Neural cell (in vitro differentiated cells): ENCODE measurements around the gene ZSWIM1. TPM values are rescaled to one million over a fixed set of nuclear protein-coding genes. Genes with fewer than 3 reads are reported as not detected.
A peak's percentile ranks its signal among the peaks of the same experiment; 100 is the strongest.

Source experiments
- H2AFZ ChIP-seq: fragments of 200-600, 300-800 bp; sonication (generic), shearing (Covaris generic); 2 replicates; pipeline ENCODE4 v1.6.0; 2014; ENCODE audit warnings: low read depth, mild to moderate bottlenecking, antibody characterized with exemption, low read length, moderate library complexity
- H3F3A ChIP-seq: fragments of 200-600 bp; shearing (Covaris generic); 2 replicates; pipeline ENCODE4 v1.6.1; 2016; ENCODE audit warnings: mild to moderate bottlenecking, moderate library complexity, mixed read lengths, antibody characterized with exemption, low read length; ENCODE audit not compliant: insufficient read depth, poor library complexity, severe bottlenecking
- H3K27ac ChIP-seq: fragments of 200-600, 300-800 bp; sonication (generic), shearing (Covaris generic); 2 replicates; pipeline ENCODE4 v1.5.1; 2014; ENCODE audit warnings: mild to moderate bottlenecking, low read length, moderate library complexity
- H3K27me3 ChIP-seq: fragments of 300-800, 200-600 bp; sonication (generic), shearing (Covaris generic); 2 replicates; pipeline ENCODE4 v1.6.0; 2014; ENCODE audit warnings: mild to moderate bottlenecking, low read depth, low read length, moderate library complexity; ENCODE audit not compliant: insufficient read depth
- H3K36me3 ChIP-seq: fragments of 300-800, 200-600 bp; sonication (generic), shearing (Covaris generic); 2 replicates; pipeline ENCODE4 v1.5.1; 2014; ENCODE audit warnings: mild to moderate bottlenecking, antibody characterized with exemption, low read length, moderate library complexity; ENCODE audit not compliant: insufficient read depth
- H3K4me2 ChIP-seq: fragments of 300-800, 200-600 bp; sonication (generic), shearing (Covaris generic); 2 replicates; pipeline ENCODE4 v1.6.0; 2014; ENCODE audit warnings: mild to moderate bottlenecking, low read length
- H3K4me3 ChIP-seq: fragments of 300-800, 200-600 bp; sonication (generic), shearing (Covaris generic); 2 replicates; pipeline ENCODE4 v1.5.1; 2014; ENCODE audit warnings: mild to moderate bottlenecking, low read length, moderate library complexity
- H3K79me2 ChIP-seq: fragments of 200-600 bp; shearing (Covaris generic); replicated peaks from 2 replicates; pipeline ENCODE4 v1.6.0; 2014; ENCODE audit warnings: mild to moderate bottlenecking, low read length, moderate library complexity; ENCODE audit not compliant: insufficient read depth
- H3K9ac ChIP-seq: fragments of 300-800, 200-600 bp; sonication (generic), shearing (Covaris generic); 2 replicates; pipeline ENCODE4 v1.6.1; 2016; ENCODE audit warnings: mild to moderate bottlenecking, low read length, mixed read lengths
- H3K9me2 ChIP-seq: fragments of 200-600 bp; shearing (Covaris generic); 2 replicates; pipeline ENCODE4 v1.6.1; 2016; ENCODE audit warnings: mild to moderate bottlenecking, low read length, mixed read lengths; ENCODE audit not compliant: insufficient read depth
- H3K9me3 ChIP-seq: fragments of 200-600, 300-800 bp; sonication (generic), shearing (Covaris generic); 2 replicates; pipeline ENCODE4 v1.6.1; 2016; ENCODE audit warnings: mild to moderate bottlenecking, mixed run types, low read length, moderate library complexity, mixed read lengths
- H4K20me1 ChIP-seq: fragments of 200-600 bp; shearing (Covaris generic); 2 replicates; pipeline ENCODE4 v1.6.1; 2016; ENCODE audit warnings: mild to moderate bottlenecking, mixed run types; ENCODE audit not compliant: insufficient read depth
- CTCF ChIP-seq: fragments of 450-650 bp; IDR thresholded peaks from 2 replicates; pipeline ENCODE4 v1.5.1; 2014; ENCODE audit warnings: antibody characterized with exemption, mild to moderate bottlenecking, moderate library complexity; ENCODE audit not compliant: poor library complexity, severe bottlenecking
- EP300 ChIP-seq: fragments of 450-650 bp; conservative IDR thresholded peaks from 2 replicates; pipeline ENCODE4 v1.6.1; 2014; ENCODE audit warnings: antibody characterized with exemption, mild to moderate bottlenecking, moderate library complexity; ENCODE audit not compliant: poor library complexity, severe bottlenecking
- EZH2 ChIP-seq: fragments of 200-600, 300-800 bp; shearing (Covaris generic), sonication (generic); IDR thresholded peaks from 2 replicates; pipeline ENCODE4 v1.6.1; 2014; ENCODE audit warnings: antibody characterized with exemption, low read length, borderline replicate concordance, mild to moderate bottlenecking; ENCODE audit not compliant: insufficient read depth, poor library complexity, severe bottlenecking
- MXI1 ChIP-seq: fragments of 450-650 bp; conservative IDR thresholded peaks from 2 replicates; pipeline ENCODE4 v1.6.1; 2014; ENCODE audit warnings: antibody characterized with exemption, mild to moderate bottlenecking; ENCODE audit not compliant: poor library complexity, severe bottlenecking
- POLR2AphosphoS5 ChIP-seq: IDR thresholded peaks from 2 replicates; pipeline ENCODE4 v1.6.1; 2012
- RAD21 ChIP-seq: fragments of 450-650 bp; conservative IDR thresholded peaks from 2 replicates; pipeline ENCODE4 v1.6.1; 2014; ENCODE audit warnings: antibody characterized with exemption, mild to moderate bottlenecking, moderate library complexity
- REST ChIP-seq: IDR thresholded peaks from 2 replicates; pipeline ENCODE4 v1.6.1; 2012; ENCODE audit warnings: borderline replicate concordance
- SMC3 ChIP-seq: fragments of 450-650 bp; conservative IDR thresholded peaks from 2 replicates; pipeline ENCODE4 v1.6.1; 2014; ENCODE audit warnings: antibody characterized with exemption, mild to moderate bottlenecking, moderate library complexity; ENCODE audit not compliant: poor library complexity
- TAF1 ChIP-seq: IDR thresholded peaks from 2 replicates; pipeline ENCODE4 v1.6.1; 2012; ENCODE audit warnings: low read depth
- polyA plus RNA-seq: library from polyadenylated mRNA; depleted of rRNA; stranded (reverse); fragments of >200 nt; gene quantifications from 2 replicates; pipeline ENCODE4 v1.2.3, GENCODE V29; 2014

ZSWIM1 gene
- polyA plus RNA-seq, 1 donor from 2014 or later = 3.3 TPM

GRCh38 chr20:45853484-45853883 lies 27.5 kb upstream of the ZSWIM1 start:
- no peaks in the 10 kb centered on the region for H3K9me3 ChIP-seq

GRCh38 chr20:45857114-45857881 lies 23.7 kb upstream of the ZSWIM1 start, which contains the start of the genes ACOT8 and ZSWIM3:
Gene ACOT8, minus strand, starts transcription at chr20:45857392. Its CDS starts 77 bp downstream, at chr20:45857315.
Gene ZSWIM3, plus strand, starts transcription at chr20:45857614. Its CDS starts 212 bp downstream, at chr20:45857826.
- H2AFZ ChIP-seq = peak within 1 kb of the TSS; percentile 85
- H3K79me2 ChIP-seq = peaks cover 28% of the 10 kb centered on the region
- peak; percentile 79 for TF ChIP-seq MXI1
- TF ChIP-seq TAF1 = peak; percentile 98
- TF ChIP-seq RAD21 = no peak
- peak; percentile 90 for TF ChIP-seq POLR2AphosphoS5
- TF ChIP-seq REST = peak; percentile 95

More at GRCh38 chr20:45853484-45853883, 27.5 kb upstream of the ZSWIM1 start:
- Histone ChIP-seq H3K9ac (no peak overlapping the region), H3K27ac (no peak overlapping the region), H2AFZ (no peak overlapping the region), H4K20me1 (no peaks in the 10 kb centered on the region), H3K4me3 (no peak overlapping the region), H3K36me3 (no peaks in the 10 kb centered on the region), H3F3A (no peaks in the 10 kb centered on the region), H3K4me2 (no peak overlapping the region), H3K9me2 (no peaks in the 10 kb centered on the region), H3K79me2 (peaks cover 19% of the 10 kb centered on the region), H3K27me3 (no peaks in the 10 kb centered on the region)
- TF ChIP-seq CTCF = no peak
- TF ChIP-seq MXI1 = no peak
- no peak for TF ChIP-seq EZH2
- TF ChIP-seq REST = no peak
- TF ChIP-seq POLR2AphosphoS5 = no peak
- no peak for TF ChIP-seq SMC3
- TF ChIP-seq TAF1 = no peak
- TF ChIP-seq EP300 = no peak
- TF ChIP-seq RAD21 = no peak

More at GRCh38 chr20:45857114-45857881, 23.7 kb upstream of the ZSWIM1 start, which contains the start of the genes ACOT8 and ZSWIM3:
- no peaks in the 10 kb centered on the region for H4K20me1 ChIP-seq
- no peaks in the 10 kb centered on the region for H3F3A ChIP-seq
- H3K9me3 ChIP-seq = no peaks in the 10 kb centered on the region
- H3K9ac ChIP-seq = peak within 1 kb of the TSS; percentile 88
- H3K4me3 ChIP-seq = peak within 1 kb of the TSS; percentile 78
- no peaks in the 10 kb centered on the region for H3K9me2 ChIP-seq
- H3K36me3 ChIP-seq = no peaks in the 10 kb centered on the region
- H3K4me2 ChIP-seq = peak within 1 kb of the TSS; percentile 96
- H3K27ac ChIP-seq = peak within 1 kb of the TSS; percentile 88
- H3K27me3 ChIP-seq = no peaks in the 10 kb centered on the region
